GM19240 (cell line): Measurements from ENCODE around the gene GNAL.

ENCODE experiments used
- DNase-seq: peaks from one replicate; pipeline ENCODE4 v3.0.0; 2011; ENCODE audit warnings: low spot score; ENCODE audit not compliant: insufficient read length

GNAL gene

DNA sequence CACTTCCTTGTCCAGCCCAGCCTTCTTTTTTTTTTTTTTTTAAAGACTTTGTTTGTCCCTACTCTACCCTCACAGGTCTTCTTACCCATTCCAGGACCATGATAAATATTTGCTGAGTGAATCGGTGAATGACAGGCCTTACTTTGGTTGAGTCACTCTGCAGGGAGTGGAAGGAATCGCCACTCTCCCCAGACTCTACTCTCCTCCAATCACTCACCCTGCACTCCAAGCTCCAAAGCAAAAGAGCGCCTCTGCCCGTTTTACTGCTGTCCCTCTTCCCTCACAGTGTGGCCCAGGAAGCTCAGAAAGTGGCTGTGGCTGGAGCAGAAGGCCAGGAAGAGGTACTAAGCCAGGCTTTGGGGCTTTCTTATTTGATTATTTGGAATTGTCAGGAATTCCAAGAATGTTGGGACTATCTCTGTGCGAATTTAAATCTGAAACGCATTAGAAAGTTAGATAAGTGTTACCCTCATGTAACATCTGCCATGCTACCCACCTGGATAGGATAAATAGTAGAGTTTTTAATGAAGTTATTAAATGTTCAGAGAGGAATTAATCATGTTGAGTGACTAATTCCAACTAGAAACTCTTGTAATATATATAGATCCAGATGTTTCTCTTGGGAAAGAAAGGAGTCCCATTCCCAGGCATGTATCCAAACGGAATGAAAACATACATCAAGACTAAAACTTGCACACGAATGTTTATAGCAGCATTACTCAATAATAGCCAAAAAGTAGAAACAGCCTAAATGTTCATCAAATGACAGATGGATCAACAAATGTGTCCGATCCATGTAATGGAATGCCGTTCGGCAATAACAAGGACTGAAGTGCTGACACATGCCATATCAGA is 119.2 kb downstream of the GNAL start:
- no peak for DNase-seq

DNA sequence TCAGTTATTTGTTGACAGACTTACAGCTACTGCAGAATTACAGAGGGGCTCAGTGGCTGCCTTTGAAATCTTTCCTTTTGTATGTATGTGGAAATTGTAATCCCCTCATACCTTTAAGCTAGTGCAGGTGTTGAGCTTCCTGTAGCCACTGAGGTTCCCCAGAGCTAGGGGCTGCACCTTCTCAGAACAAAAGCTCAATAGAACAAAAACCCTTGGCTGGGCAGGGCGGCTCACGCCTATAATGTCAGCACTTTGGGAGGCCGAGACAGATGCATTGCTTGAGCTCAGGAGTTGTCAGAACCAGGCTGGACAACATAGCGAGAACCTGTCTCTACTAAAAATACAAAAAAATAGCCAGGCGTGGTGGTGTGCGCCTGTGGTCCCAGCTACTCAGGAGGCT is 120.8 kb downstream of the GNAL start:
- DNase-seq, result no peak

DNA sequence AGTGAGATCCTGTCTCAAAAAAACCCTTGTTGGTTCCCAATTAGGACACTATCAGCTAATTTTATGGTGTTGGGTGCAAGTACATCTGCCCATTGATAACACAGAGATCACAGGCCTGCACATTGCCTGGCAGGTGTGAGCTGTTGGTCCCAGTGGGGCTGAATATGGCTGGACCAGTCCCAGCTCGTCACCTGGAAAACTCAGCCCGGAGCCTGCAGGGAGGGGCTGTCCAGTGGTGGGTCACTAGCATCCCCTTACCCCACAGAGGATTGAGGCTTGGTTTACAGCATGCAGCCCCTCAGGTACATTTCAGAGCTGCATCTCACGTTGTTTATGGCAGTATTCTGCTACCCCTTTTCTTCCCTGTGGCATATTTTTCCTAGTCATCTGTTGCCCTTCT is 121.3 kb downstream of the GNAL start:
- no peak for DNase-seq

- no peak for DNase-seq
Observed at GRCh38 chr18:11811009-11811408, 121.9 kb downstream of the GNAL start.

DNA sequence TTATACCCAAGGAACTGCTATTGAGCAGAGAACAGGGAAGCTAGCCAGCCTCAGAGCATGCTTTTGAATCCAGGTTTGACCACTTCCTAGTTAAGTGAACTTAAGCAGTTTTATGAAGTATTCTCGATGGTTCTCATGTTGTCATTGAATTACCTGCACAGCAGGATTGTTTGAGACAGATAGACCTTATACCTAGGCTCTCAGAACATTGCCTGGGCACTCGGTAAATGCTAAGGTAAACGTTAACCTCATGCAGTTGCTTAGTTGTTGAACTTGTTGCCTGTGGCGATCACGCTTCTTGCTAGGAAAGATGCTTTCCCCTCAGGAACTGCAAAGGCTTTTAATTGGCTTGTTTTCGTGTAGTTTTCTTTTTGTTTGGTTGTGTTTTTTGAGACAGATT is 128.2 kb downstream of the GNAL start:
- DNase-seq, result no peak

GRCh38 chr18:11818486-11819203 is 129.6 kb downstream of the GNAL start:
- DNase-seq, result no peak

DNA sequence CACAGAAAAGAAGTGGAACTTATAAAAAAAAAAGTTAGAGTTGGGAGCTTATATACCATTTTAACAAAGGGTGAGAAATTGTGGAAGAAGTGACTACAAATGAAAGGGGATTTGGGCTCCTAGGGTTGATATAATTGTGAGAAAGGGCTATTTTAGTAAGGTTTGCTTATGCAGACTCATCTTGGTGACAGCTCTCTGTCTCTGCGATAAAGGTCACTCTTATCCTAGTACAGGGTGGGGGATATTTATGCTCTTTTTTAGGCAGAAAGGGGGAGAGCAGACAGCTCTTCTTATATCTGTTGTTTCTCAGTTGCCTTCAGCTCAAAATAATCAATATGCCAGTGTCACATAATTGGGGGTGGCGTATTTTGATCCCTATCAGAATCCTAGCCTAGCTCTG is 130.9 kb downstream of the GNAL start:
- no peak for DNase-seq

DNA sequence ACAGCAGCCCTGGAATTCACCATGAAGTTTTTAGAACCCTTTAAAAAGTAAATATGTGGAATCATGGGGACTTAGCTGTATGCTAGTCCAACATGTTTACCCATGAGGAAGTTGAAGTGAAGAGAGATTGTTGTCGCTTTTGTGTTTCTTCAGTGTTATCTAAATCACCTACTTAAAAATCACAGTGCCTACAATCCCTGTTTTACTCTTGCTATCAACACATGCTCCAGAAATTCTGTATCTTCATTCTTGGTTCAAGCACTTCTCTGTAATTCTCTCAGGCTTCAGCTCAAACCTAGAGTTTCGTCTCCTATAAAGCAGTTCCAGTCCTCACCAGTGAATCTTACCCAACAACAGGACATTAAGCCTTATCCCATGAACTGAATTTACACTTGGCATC is 131.6 kb downstream of the GNAL start:
- no peak for DNase-seq

DNA sequence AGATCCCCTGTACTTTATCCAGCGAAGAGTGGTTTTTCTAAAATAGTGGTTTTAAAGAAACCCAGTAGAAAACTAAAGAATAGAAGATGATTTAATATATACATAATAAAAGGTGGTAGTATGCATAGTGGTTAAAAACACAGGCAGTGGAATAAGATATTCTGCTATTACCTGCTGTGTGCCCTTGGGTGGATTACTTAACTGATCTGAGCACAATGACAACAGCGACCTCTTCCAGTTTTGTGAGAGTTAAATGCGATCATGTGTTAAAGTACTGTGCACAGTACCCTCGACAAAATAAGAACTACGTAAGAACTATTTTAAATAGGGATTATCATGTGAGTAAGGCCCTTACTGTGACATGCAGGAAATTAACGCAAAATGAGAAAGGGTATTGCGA is 132.1 kb downstream of the GNAL start:
- DNase-seq, result no peak

DNA sequence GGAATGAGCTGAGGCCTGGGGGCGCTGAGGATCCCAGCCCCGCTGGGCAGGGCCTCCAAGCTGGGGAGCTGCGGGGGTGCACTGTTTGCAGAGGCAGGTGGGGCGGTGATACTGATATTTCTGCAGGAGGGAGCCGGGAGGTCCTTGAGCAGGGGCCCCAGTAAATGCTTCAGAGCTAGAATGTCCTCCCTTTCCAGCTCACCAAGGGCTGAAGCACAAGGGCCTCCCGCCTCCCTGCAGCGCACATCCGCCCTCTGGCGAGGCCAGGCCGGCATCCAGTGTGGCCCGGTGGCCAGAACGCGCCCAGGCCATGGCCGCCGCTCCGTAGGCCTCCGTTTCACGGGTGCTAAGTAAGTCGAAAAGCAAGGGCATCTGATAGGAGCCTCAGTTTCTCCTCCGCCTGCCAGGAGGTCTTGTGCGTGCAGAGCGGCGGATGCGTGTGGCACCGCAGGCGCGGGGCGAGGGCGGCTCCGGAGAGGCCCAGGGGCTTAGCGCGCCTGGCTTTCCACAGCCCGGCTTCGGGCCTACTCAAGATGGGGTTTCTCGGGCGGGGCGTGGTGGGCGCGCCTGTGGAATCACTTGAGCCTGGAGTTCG is 132.7 kb downstream of the GNAL start:
- no peak for DNase-seq

GRCh38 chr18:11823545-11823944 is 134.5 kb downstream of the GNAL start:
- no peak for DNase-seq

DNA sequence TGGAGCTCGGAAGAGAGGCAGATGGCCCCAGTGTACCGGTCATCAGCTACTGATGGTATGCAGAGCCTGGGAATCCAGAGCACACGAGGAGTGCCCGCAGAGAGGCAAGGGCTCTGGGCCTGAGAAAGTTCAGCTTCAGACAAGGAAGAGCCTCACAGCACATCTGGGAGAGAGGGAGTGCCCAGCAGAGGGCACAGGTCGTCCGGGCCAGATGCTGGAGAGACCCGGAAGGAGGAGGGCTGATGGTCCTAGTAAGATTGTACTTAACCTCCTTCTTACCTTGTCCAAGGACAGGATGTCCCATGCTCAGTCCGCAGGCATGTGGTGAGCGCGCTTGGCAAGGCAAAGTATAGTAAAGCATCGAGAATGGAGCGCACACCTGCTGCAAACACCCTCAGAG is 137.8 kb downstream of the GNAL start:
- no peak for DNase-seq

DNA sequence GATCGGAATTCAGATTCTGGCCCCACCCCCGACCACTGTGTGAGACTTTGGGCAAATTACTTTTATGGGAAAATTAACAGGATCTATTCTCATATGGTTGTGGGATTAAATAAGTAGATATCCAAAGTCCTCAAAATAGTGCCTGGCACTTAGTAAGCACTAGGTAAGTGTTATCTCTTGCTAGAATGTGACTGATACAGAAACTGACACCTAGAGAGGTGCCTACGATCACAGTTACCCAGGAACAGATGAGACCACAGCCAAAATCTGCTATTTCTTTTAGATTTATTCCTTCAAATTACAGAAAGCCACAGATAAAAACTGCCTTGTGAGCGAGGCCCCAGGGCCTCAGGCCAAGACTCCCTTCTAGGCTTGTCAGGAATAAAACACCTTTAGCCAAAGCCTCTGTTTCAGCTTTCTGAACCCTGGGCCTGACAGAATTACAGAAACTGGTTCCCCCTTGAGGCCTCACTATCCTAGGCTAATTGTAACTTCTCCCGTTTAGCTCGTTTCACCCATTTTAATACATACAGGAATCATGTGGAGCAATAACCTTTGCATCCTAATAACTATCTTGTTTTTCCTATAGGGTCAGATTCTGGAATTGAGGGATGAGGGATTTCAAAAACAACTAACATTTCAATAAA is 139.8 kb downstream of the GNAL start:
- no peak for DNase-seq

- DNase-seq, result no peak
Observed at GRCh38 chr18:11830585-11830984, 141.5 kb downstream of the GNAL start.

GRCh38 chr18:11831921-11832320 is 142.9 kb downstream of the GNAL start:
- no peak for DNase-seq

DNA sequence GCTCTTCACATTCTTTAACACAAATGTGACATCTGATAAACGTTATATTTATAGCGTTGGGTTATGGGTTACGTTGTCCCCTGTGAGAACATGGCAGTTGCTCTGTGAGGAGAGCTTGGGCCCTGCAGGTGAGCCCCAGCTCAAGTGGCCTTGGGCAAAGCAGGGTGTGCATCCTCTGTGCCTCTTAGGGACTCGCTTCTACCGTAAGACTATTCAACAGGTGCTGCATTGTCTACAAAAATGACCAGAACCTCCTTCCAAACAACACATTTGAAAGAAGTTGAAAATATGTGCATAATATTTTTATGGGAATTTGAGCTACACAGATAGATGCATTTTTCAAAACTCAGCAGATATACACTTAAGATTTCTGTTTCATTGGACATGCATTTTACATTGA is 145.7 kb downstream of the GNAL start:
- DNase-seq, result no peak

GRCh38 chr18:11839556-11839955 is 150.5 kb downstream of the GNAL start:
- no peak for DNase-seq

DNA sequence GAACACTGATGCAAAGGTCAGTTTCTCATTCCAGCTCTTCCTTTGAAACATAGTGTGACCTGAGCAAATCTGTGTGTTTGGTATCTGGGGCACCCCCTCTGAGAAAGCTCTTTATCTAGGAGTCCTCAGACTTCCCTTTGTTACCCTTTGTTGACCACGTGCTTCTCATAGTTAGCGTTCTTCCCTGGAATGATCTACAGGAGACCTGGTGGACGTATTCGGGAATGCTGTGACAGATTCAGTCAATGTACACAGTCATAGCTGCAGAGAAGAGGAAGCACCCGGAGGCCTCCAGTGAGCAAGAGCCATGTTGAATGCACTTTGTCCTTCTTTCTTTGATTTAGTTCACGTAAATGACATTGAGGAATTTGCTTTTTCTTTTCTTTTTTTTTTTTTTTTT is 151.4 kb downstream of the GNAL start:
- no peak for DNase-seq

DNA sequence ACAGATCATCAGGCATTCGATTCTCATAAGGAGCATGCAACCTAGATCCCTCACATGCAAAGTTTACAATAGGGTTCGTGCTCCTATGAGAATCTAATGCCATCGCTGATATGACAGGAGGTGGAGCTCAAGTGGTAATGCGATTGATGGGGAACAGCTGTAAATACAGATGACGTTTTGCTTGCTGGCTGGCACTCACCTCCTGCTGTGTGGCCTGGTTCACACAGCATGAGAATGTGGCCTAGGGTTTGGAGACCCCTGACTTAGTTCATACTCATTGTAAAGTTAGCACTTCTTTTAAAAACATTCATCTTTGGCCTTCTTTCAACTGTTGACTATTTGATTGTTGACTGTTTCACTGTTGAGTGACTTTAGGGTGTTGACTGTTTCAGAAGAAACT is 153.5 kb downstream of the GNAL start:
- DNase-seq, result no peak

DNA sequence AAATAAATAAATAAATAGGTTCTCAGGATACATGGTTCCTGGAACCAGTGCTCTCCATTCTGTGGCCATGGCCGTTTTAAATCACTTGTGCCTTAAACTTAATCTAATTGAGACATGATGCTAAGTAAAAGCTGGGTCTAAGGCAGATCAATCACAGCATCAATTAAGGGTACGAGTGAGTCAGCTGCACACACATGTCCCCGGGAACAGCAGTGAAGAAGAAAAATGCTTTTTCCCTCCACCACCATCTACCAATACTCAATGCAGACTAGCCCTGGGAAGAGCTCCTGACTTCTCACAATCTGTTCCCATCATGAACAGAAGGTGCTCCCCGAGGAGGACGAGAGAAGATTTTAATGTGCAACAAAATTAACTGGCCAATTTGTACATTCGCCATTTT is 155.4 kb downstream of the GNAL start:
- no peak for DNase-seq

DNA sequence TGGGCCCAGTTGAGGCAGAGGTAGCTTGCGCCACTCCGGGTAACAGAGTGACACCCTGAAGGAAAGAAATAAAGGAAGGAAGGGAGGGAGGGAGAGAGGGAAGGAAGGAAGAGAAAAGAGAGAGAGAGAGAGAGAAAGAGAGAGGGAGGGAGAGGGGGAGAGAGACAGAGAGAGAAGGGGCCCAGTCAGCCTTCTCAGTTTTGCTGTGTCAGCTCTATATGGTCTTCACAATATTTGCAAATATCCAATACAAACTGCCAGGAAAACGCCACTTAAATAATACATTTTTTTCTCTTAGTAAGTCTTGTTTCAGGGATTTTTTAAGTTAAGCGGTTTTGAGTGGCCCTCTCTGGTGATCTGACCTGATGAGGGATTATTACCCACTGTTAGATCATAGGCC is 156.6 kb downstream of the GNAL start:
- DNase-seq, result no peak

GRCh38 chr18:11847811-11848210 is 158.7 kb downstream of the GNAL start:
- DNase-seq, result no peak
